Transverse colon (tissue), 3 donors: ENCODE data around the gene SLC25A42.

Experiments used
- CTCF ChIP-seq, 5 experiments: fragments of 200-600 bp in 3 of 5; fragments of 450-650 bp in 2 of 5; sonication (generic) in 3 of 5; IDR thresholded peaks; 1 replicate in 2 of 5; 2 replicates in 3 of 5; pipeline ENCODE4 v1.5.1; 2016 to 2017; ENCODE audit warnings: antibody characterized with exemption in 5 of 5, inconsistent platforms in 3 of 5, mild to moderate bottlenecking in 2 of 5, moderate library complexity in 1 of 5
- POLR2A ChIP-seq: fragments of 450-650 bp; IDR thresholded peaks from one replicate; pipeline ENCODE4 v1.6.1; 2016; ENCODE audit warnings: antibody characterized with exemption, mild to moderate bottlenecking, moderate library complexity

GRCh38 chr19:19056636-19057275 is 7.0 kb upstream of the SLC25A42 start:
- TF ChIP-seq CTCF (IDR thresholded peaks at IDR 0.05), result no peak
- no peak for TF ChIP-seq POLR2A
